Skeletal muscle satellite cell (primary cell): ENCODE results near the gene ZNF789. TPM values are rescaled to one million over a fixed set of nuclear protein-coding genes. Genes with fewer than 3 reads are reported as not detected.
"Not testable (repeated sequence)": the region's sequence is repeated elsewhere in the genome, so short reads cannot be mapped to it uniquely, and the experiment has no call there.

Experiments
- H3K27me3 ChIP-seq: 2 replicates; pipeline ENCODE4 v1.7.0; 2013; ENCODE audit warnings: low read length; ENCODE audit not compliant: control insufficient read depth, insufficient read depth
- H3K36me3 ChIP-seq: 2 replicates; pipeline ENCODE4 v1.7.0; 2013; ENCODE audit warnings: mild to moderate bottlenecking, control low read depth, low read length; ENCODE audit not compliant: insufficient read depth
- H3K4me1 ChIP-seq: 2 replicates; pipeline ENCODE4 v1.7.0; 2013; ENCODE audit warnings: low read length; ENCODE audit not compliant: control insufficient read depth, insufficient read depth
- H3K4me2 ChIP-seq: 2 replicates; pipeline ENCODE4 v1.7.0; 2013; ENCODE audit warnings: mild to moderate bottlenecking, low read length
- H3K4me3 ChIP-seq: 2 replicates; pipeline ENCODE4 v1.7.0; 2013; ENCODE audit warnings: low read length
- H3K9ac ChIP-seq: 2 replicates; pipeline ENCODE4 v1.7.0; 2013; ENCODE audit warnings: mild to moderate bottlenecking, low read depth, low read length, moderate library complexity
- H3K9me3 ChIP-seq: replicated peaks from 2 replicates; pipeline ENCODE4 v1.7.0; 2013; ENCODE audit warnings: mild to moderate bottlenecking, control low read depth, low read length
- total RNA-seq: library from RNA; depleted of rRNA; stranded (reverse); fragments of >200 nt; gene quantifications from 2 replicates; pipeline ENCODE4 v1.2.3, GENCODE V29; 2012; rRNA removed

The ZNF789 gene
- total RNA-seq = 4.8 and 5.8 TPM in 2 replicates

- H3K27me3 ChIP-seq = no peaks in the 10 kb centered on the region
- peak within 1 kb of the TSS; percentile 86 for H3K9ac ChIP-seq
- no peaks in the 10 kb centered on the region for H3K4me1 ChIP-seq
- H3K36me3 ChIP-seq = no peaks in the 10 kb centered on the region
- peak within 1 kb of the TSS; percentile 86 for H3K4me2 ChIP-seq
- H3K9me3 ChIP-seq = no peaks in the 10 kb centered on the region
- H3K4me3 ChIP-seq = peak within 1 kb of the TSS; percentile 94
Observed at GRCh38 chr7:99472561-99473314, at the start of gene ZNF789. Gene ZNF789 (plus strand): TSS chr7:99472890. CDS start chr7:99476457, 3,567 bp downstream.

- H3K4me2 ChIP-seq = no peak overlapping the region
- peaks cover 39% of the 10 kb centered on the region for H3K36me3 ChIP-seq
- no peak overlapping the region for H3K9ac ChIP-seq
- H3K27me3 ChIP-seq = no peaks in the 10 kb centered on the region
- no peaks in the 10 kb centered on the region for H3K4me1 ChIP-seq
- H3K9me3 ChIP-seq = no peaks in the 10 kb centered on the region
- H3K4me3 ChIP-seq = no peak overlapping the region
Observed at GRCh38 chr7:99424932-99425730, 47.6 kb upstream of the ZNF789 start.

GRCh38 chr7:99428972-99429566 lies 43.6 kb upstream of the ZNF789 start:
- peaks cover 43% of the 10 kb centered on the region for H3K36me3 ChIP-seq

GRCh38 chr7:99429756-99430155 lies 42.9 kb upstream of the ZNF789 start:
- Histone ChIP-seq H3K9me3 (no peaks in the 10 kb centered on the region), H3K4me3 (no peak overlapping the region), H3K4me2 (no peak overlapping the region), H3K4me1 (no peaks in the 10 kb centered on the region), H3K27me3 (no peaks in the 10 kb centered on the region), H3K36me3 (peaks cover 43% of the 10 kb centered on the region), H3K9ac (no peak overlapping the region)

More at GRCh38 chr7:99428972-99429566, 43.6 kb upstream of the ZNF789 start:
- Histone ChIP-seq H3K4me2 (no peak overlapping the region), H3K9ac (no peak overlapping the region), H3K27me3 (no peaks in the 10 kb centered on the region), H3K4me1 (no peaks in the 10 kb centered on the region), H3K4me3 (no peak overlapping the region), H3K9me3 (no peaks in the 10 kb centered on the region)

GRCh38 chr7:99431756-99432540 lies 40.7 kb upstream of the ZNF789 start:
- H3K9me3 ChIP-seq, H3K9ac ChIP-seq, H3K4me2 ChIP-seq, H3K4me3 ChIP-seq, H3K4me1 ChIP-seq, H3K27me3 ChIP-seq: not testable (repeated sequence)
- peaks cover 42% of the 10 kb centered on the region for H3K36me3 ChIP-seq

- Histone ChIP-seq H3K27me3 (no peaks in the 10 kb centered on the region), H3K4me1 (peaks cover 6% of the 10 kb centered on the region), H3K9me3 (no peaks in the 10 kb centered on the region), H3K4me3 (no peak overlapping the region), H3K36me3 (peaks cover 42% of the 10 kb centered on the region), H3K9ac (no peak overlapping the region), H3K4me2 (no peak overlapping the region)
Observed at GRCh38 chr7:99433158-99433557, 39.5 kb upstream of the ZNF789 start.

GRCh38 chr7:99437946-99438572 lies 34.6 kb upstream of the ZNF789 start:
- H3K36me3 ChIP-seq = peaks cover 26% of the 10 kb centered on the region
- H3K4me3 ChIP-seq = peak overlapping the region; percentile 88
- peak overlapping the region; percentile 91 for H3K4me2 ChIP-seq
- peak overlapping the region; percentile 94 for H3K9ac ChIP-seq
- H3K9me3 ChIP-seq = no peaks in the 10 kb centered on the region
- peaks cover 20% of the 10 kb centered on the region for H3K4me1 ChIP-seq
- no peaks in the 10 kb centered on the region for H3K27me3 ChIP-seq

GRCh38 chr7:99438573-99439480 lies 33.9 kb upstream of the ZNF789 start, which contains the start of the genes CPSF4 and PTCD1:
Gene CPSF4 (plus strand): TSS chr7:99438943. CDS start chr7:99439083, 140 bp downstream.
Gene PTCD1 (minus strand): TSS chr7:99438798. CDS start chr7:99435242, 3,556 bp downstream.
- H3K36me3 ChIP-seq = peaks cover 23% of the 10 kb centered on the region
- H3K4me1 ChIP-seq = peaks cover 20% of the 10 kb centered on the region
- peak within 1 kb of the TSS; percentile 92 for H3K4me2 ChIP-seq
- H3K4me3 ChIP-seq = peak within 1 kb of the TSS; percentile 88
- no peaks in the 10 kb centered on the region for H3K27me3 ChIP-seq
- H3K9me3 ChIP-seq = no peaks in the 10 kb centered on the region
- peak within 1 kb of the TSS; percentile 94 for H3K9ac ChIP-seq

- peaks cover 20% of the 10 kb centered on the region for H3K36me3 ChIP-seq
- H3K9ac ChIP-seq = peak overlapping the region; percentile 94
- no peaks in the 10 kb centered on the region for H3K27me3 ChIP-seq
- H3K4me1 ChIP-seq = peaks cover 20% of the 10 kb centered on the region
- H3K4me2 ChIP-seq = peak overlapping the region; percentile 92
- H3K4me3 ChIP-seq = peak overlapping the region; percentile 88
- no peaks in the 10 kb centered on the region for H3K9me3 ChIP-seq
Observed at GRCh38 chr7:99440195-99440594, 32.5 kb upstream of the ZNF789 start.

- no peak overlapping the region for H3K4me3 ChIP-seq
- H3K27me3 ChIP-seq = no peaks in the 10 kb centered on the region
- H3K36me3 ChIP-seq = peaks cover 65% of the 10 kb centered on the region
- peaks cover 5% of the 10 kb centered on the region for H3K4me1 ChIP-seq
- H3K9me3 ChIP-seq = no peaks in the 10 kb centered on the region
- no peak overlapping the region for H3K9ac ChIP-seq
- no peak overlapping the region for H3K4me2 ChIP-seq
Observed at GRCh38 chr7:99446096-99446495, 26.6 kb upstream of the ZNF789 start.
